ENCODE results near the gene PLEKHH3. TPM values are rescaled to one million over a fixed set of nuclear protein-coding genes. Genes with fewer than 3 reads are reported as not detected.

PLEKHH3 gene
- total RNA-seq, 1 experiment from 2014 or later: 66.3 TPM

- Histone ChIP-seq H3K9ac (ENCODE audit: low read length) (no peak overlapping the region), H3K36me3 (ENCODE audit: control insufficient read depth in 1 of 2, insufficient read depth in 2 of 2, low read length in 2 of 2) (peaks cover 30 to 42% of the 10 kb centered on the region in 2 experiments), H3K9me3 (ENCODE audit: control insufficient read depth in 1 of 2, insufficient read depth in 1 of 2, low read depth in 1 of 2, low read length in 2 of 2) (no peaks in the 10 kb centered on the region), H3K79me2 (ENCODE audit: insufficient read depth, low read length) (no peaks in the 10 kb centered on the region), H4K20me1 (ENCODE audit: insufficient read depth) (no peaks in the 10 kb centered on the region), H3K9me2 (ENCODE audit: insufficient read depth) (no peaks in the 10 kb centered on the region), H3K27me3 (ENCODE audit: insufficient read depth, low read length) (no peaks in the 10 kb centered on the region), H3K4me3 (replicated peaks in 1 of 2; ENCODE audit: low read depth in 1 of 2, low read length in 2 of 2) (no peak overlapping the region), H3K27ac (ENCODE audit: low read depth, low read length) (no peak overlapping the region), H3K4me1 (ENCODE audit: control insufficient read depth in 1 of 2, insufficient read depth in 2 of 2, low read length in 2 of 2) (no peaks in the 10 kb centered on the region), H2AFZ (ENCODE audit: low read depth, low read length, poor library complexity, severe bottlenecking) (no peak overlapping the region), H3K4me2 (ENCODE audit: low read length) (no peak overlapping the region)
- POLR2A ChIA-PET: no interaction called here
- RAD21 ChIA-PET (ENCODE audit: low non-redundant PET in 1 of 2, low total read pairs in 2 of 2, uncharacterized antibody in 2 of 2, unreplicated experiment in 2 of 2): no interaction called here
- DNase-seq (ENCODE audit: low read depth, low spot score) (no peak), ATAC-seq (no peak)
- TF ChIP-seq REST (IDR thresholded peaks at IDR 0.05; ENCODE audit: low read depth) (no peak), TCF7L2 (IDR thresholded peaks at IDR 0.05; ENCODE audit: borderline replicate concordance, extremely low read depth, insufficient read depth, insufficient read length) (no peak), ZNF274 (IDR thresholded peaks at IDR 0.05; ENCODE audit: low read depth, low read length) (no peak), ZBTB33 (IDR thresholded peaks at IDR 0.05; ENCODE audit: extremely low read depth, insufficient replicate concordance, low read length) (no peak), RAD21 (IDR thresholded peaks at IDR 0.05; ENCODE audit: low read depth) (no peak), SIN3A (IDR thresholded peaks at IDR 0.05; ENCODE audit: low read depth) (no peak), FOSL1 (IDR thresholded peaks at IDR 0.05; ENCODE audit: low read depth) (no peak), EZH2 (IDR thresholded peaks at IDR 0.05) (no peak), EZH2phosphoT487 (IDR thresholded peaks at IDR 0.05; ENCODE audit: borderline replicate concordance) (no peak), SRF (IDR thresholded peaks at IDR 0.05; ENCODE audit: low read depth) (no peak), ELF1 (IDR thresholded peaks at IDR 0.05; ENCODE audit: borderline replicate concordance, low read depth) (no peak), CBX3 (IDR thresholded peaks at IDR 0.05; ENCODE audit: low read depth) (no peak), POLR2A (IDR thresholded peaks at IDR 0.05; ENCODE audit: borderline replicate concordance, extremely low read depth, insufficient read depth, insufficient read length) (no peak), CTCF (IDR thresholded peaks at IDR 0.05 in 2 of 3, conservative IDR thresholded peaks at IDR 0.05 in 1 of 3; ENCODE audit: borderline replicate concordance in 1 of 3, insufficient read depth in 1 of 3, low read depth in 2 of 3, low read length in 2 of 3) (no peak), EGR1 (IDR thresholded peaks at IDR 0.05; ENCODE audit: low read depth) (no peak), ATF3 (IDR thresholded peaks at IDR 0.05) (no peak), POLR2AphosphoS5 (IDR thresholded peaks at IDR 0.05; ENCODE audit: low read depth, low read length) (no peak), SP1 (IDR thresholded peaks at IDR 0.05; ENCODE audit: low read depth) (no peak), YY1 (IDR thresholded peaks at IDR 0.05; ENCODE audit: extremely low read depth, insufficient replicate concordance, low read depth, low read length) (no peak)
- CTCF ChIA-PET: no interaction called here
- intact Hi-C loops (cut with micrococcal nuclease): no loop called here
- BruUV-seq (replicated peaks): no TSS peak
Observed at GRCh38 chr17:42704837-42705494, 28.2 kb upstream of the PLEKHH3 start.

All from HCT116 (cell line).